Spleen (tissue), 11 donors: ENCODE data around the gene SLC12A6. TPM values are rescaled to one million over a fixed set of nuclear protein-coding genes. Genes with fewer than 3 reads are reported as not detected.

Source experiments
- DNase-seq: peaks from one replicate; pipeline ENCODE4 v3.0.0-alpha.2; 2020
- H3K27ac ChIP-seq, 8 donors: fragments of 200-600 bp; sonication (generic) in 7 of 8; 1 replicate in 4 of 8; 2 replicates in 4 of 8; pipeline versions ENCODE4 v1.5.0 to v1.8.0; 2016 to 2021; ENCODE audit warnings: inconsistent platforms in 4 of 8, mild to moderate bottlenecking in 4 of 8, moderate library complexity in 1 of 8
- H3K27me3 ChIP-seq, 7 donors: fragments of 200-600 bp; sonication (generic) in 6 of 7; replicated peaks in 1 of 7; 1 replicate in 4 of 7; 2 replicates in 3 of 7; pipeline versions ENCODE4 v1.5.0 to v1.8.0; 2016 to 2021; ENCODE audit warnings: inconsistent platforms in 3 of 7, mild to moderate bottlenecking in 1 of 7
- H3K36me3 ChIP-seq, 6 donors: fragments of 200-600 bp; sonication (generic) in 5 of 6; 1 replicate in 4 of 6; 2 replicates in 2 of 6; pipeline versions ENCODE4 v1.5.0 to v1.8.0; 2016 to 2021; ENCODE audit warnings: inconsistent platforms in 2 of 6
- H3K4me1 ChIP-seq, 6 donors: fragments of 200-600 bp; sonication (generic) in 5 of 6; 1 replicate in 3 of 6; 2 replicates in 3 of 6; pipeline versions ENCODE4 v1.5.0 to v1.8.0; 2016 to 2021; ENCODE audit warnings: inconsistent platforms in 3 of 6
- H3K4me3 ChIP-seq, 8 donors: fragments of 200-600 bp; sonication (generic) in 7 of 8; 1 replicate in 4 of 8; 2 replicates in 4 of 8; pipeline versions ENCODE4 v1.5.0 to v1.8.0; 2016 to 2021; ENCODE audit warnings: inconsistent platforms in 4 of 8, mild to moderate bottlenecking in 4 of 8, moderate library complexity in 2 of 8
- H3K9me3 ChIP-seq, 8 donors: fragments of 200-600 bp; sonication (generic) in 7 of 8; 1 replicate in 4 of 8; 2 replicates in 4 of 8; pipeline versions ENCODE4 v1.5.0 to v1.8.0; 2016 to 2021; ENCODE audit warnings: inconsistent platforms in 4 of 8
- POLR2A ChIP-seq, 3 donors: fragments of 450-650 bp; IDR thresholded peaks; one replicate each; pipeline ENCODE4 v1.5.1; 2017; ENCODE audit warnings: antibody characterized with exemption in 3 of 3, mild to moderate bottlenecking in 1 of 3
- POLR2AphosphoS5 ChIP-seq, 3 donors: sonication (generic); formaldehyde crosslinking; IDR thresholded peaks; one replicate each; pipeline ENCODE4 v1.5.1; 2017; ENCODE audit warnings: antibody characterized with exemption in 3 of 3
- WGBS, 5 donors: extraction: QIAGEN DNeasy Blood & Tissue Kit in 3 of 5; methylation state at CpG; one replicate each; pipeline versions ENCODE4 v1.1.5 to v1.1.7; 2013 to 2018; 5-methylcytosine and 5-hydroxymethylcytosine counted together
- intact Hi-C: fragments of 100-400 bp; cut with DNase I; formaldehyde crosslinking; loops from one replicate; pipeline ENCODE4 v1.15.0; 2023; ENCODE audit warnings: low total_unique reads
- polyA plus RNA-seq, 3 donors: library from polyadenylated mRNA; stranded (reverse); fragments of 200-250 nt; gene quantifications; one replicate each; pipeline ENCODE4 v1.2.1, GENCODE V29; 2013
- total RNA-seq, 7 donors: library from RNA; depleted of rRNA in 3 of 7; stranded (reverse); fragments of >200 nt in 3 of 7; fragmentation: NEBNext Ultra II Directional in 4 of 7; extraction: Animal tissue kit (Norgen Biotek cat#: 25700) in 4 of 7; gene quantifications; one replicate each; pipeline versions ENCODE4 v1.1.0 to v1.2.1, GENCODE V29; 2016 to 2021
- TF ChIP-seq, protein P1 (sequence below), 11 experiments: fragments of 200-600 bp in 7 of 11; fragments of 450-650 bp in 4 of 11; sonication (generic) in 4 of 11; IDR thresholded peaks in 8 of 11; conservative IDR thresholded peaks in 3 of 11; 1 replicate in 7 of 11; 2 replicates in 4 of 11; pipeline versions ENCODE4 v1.4.0 to v1.8.0; 2016 to 2021; ENCODE audit warnings: antibody characterized with exemption in 11 of 11, inconsistent platforms in 4 of 11, mild to moderate bottlenecking in 1 of 11
- donor health status: healthy with polysubstance abuse.
- donor health status: DM: no; HTN: no; CAD: no; lungs with moderate emphysema.
- donor health status: DM: no; HTN: no; CAD: no.
- donor health status: Bipolar disorder and iron deficiency.
- donor health status: healthy.
- donor health status: DM: no; HTN: no; CAD: no.
- donor health status: DM: yes; HTN: yes; CAD: no.

SLC12A6 gene
- total and polyA plus RNA-seq, 10 donors = 5.2 to 120 (median 58.3) TPM

GRCh38 chr15:34242331-34242710 lies 95.3 kb downstream of the SLC12A6 start:
- TF ChIP-seq, protein P1, sequence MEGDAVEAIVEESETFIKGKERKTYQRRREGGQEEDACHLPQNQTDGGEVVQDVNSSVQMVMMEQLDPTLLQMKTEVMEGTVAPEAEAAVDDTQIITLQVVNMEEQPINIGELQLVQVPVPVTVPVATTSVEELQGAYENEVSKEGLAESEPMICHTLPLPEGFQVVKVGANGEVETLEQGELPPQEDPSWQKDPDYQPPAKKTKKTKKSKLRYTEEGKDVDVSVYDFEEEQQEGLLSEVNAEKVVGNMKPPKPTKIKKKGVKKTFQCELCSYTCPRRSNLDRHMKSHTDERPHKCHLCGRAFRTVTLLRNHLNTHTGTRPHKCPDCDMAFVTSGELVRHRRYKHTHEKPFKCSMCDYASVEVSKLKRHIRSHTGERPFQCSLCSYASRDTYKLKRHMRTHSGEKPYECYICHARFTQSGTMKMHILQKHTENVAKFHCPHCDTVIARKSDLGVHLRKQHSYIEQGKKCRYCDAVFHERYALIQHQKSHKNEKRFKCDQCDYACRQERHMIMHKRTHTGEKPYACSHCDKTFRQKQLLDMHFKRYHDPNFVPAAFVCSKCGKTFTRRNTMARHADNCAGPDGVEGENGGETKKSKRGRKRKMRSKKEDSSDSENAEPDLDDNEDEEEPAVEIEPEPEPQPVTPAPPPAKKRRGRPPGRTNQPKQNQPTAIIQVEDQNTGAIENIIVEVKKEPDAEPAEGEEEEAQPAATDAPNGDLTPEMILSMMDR (IDR thresholded peaks at IDR 0.05 in 8 of 11, conservative IDR thresholded peaks at IDR 0.05 in 3 of 11) = no peak
- TF ChIP-seq POLR2AphosphoS5 (IDR thresholded peaks at IDR 0.05) (no peak), POLR2A (IDR thresholded peaks at IDR 0.05) (no peak)
- intact Hi-C loops = loop anchor here (10.0 kb wide), 1 partner anchor 342 kb away; the partner anchor contains the start of gene GOLGA8B
- 88 to 93% (median 90%) methylated on average over 4 of the region's 4 CpGs for WGBS, 5 donors
- no peak for DNase-seq
- Histone ChIP-seq H3K36me3 (peaks cover 3 to 99% (median 53%) of the 10 kb centered on the region in 6 donors), H3K27me3 (no peaks in the 10 kb centered on the region), H3K4me1 (no peaks in the 10 kb centered on the region), H3K4me3 (no peak overlapping the region), H3K9me3 (no peaks in the 10 kb centered on the region), H3K27ac (no peak overlapping the region)

GRCh38 chr15:34241376-34242330 lies 95.9 kb downstream of the SLC12A6 start:
- no peak overlapping the region for H3K4me3 ChIP-seq
- TF ChIP-seq POLR2A (IDR thresholded peaks at IDR 0.05) (no peak), POLR2AphosphoS5 (IDR thresholded peaks at IDR 0.05) (no peak)
- TF ChIP-seq, protein P1 (IDR thresholded peaks at IDR 0.05 in 8 of 11, conservative IDR thresholded peaks at IDR 0.05 in 3 of 11) = peak; percentile 57 to 89 (median 79)
- no peaks in the 10 kb centered on the region for H3K4me1 ChIP-seq
- intact Hi-C loops = loop anchor here (10.0 kb wide), 1 partner anchor 343 kb away; the partner anchor contains the start of gene GOLGA8B
- H3K36me3 ChIP-seq = peaks cover 3 to 99% (median 60%) of the 10 kb centered on the region in 6 donors
- no peak overlapping the region for H3K27ac ChIP-seq
- WGBS, 5 donors = 52 to 81% (median 69%) methylated on average over 1 of the region's 1 CpG
- no peaks in the 10 kb centered on the region for H3K27me3 ChIP-seq
- no peaks in the 10 kb centered on the region for H3K9me3 ChIP-seq
- DNase-seq = no peak

DNA sequence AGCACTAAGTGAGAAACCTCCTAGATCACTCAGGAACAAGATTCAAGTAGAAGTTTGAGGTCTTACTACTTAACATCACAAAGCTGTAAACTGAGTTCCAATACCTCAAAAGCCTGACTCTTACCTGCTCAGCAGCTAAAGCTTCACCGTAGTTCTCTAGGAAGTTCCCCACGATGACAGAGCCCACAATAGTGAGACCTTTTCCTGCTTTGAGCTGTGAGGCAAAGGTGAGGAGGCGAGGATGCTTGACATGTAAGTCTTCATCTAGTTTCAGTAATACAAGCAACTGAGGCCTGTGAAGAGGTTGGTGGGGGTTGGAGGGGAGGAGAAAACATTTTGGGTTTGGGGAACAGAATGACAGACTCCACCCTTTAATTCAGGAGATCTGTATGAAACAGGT lies 97.0 kb downstream of the SLC12A6 start:
- WGBS, 5 donors = 68 to 90% (median 84%) methylated on average over 3 of the region's 3 CpGs

More for the DNA sequence above, 97.0 kb downstream of the SLC12A6 start:
- no peaks in the 10 kb centered on the region for H3K9me3 ChIP-seq
- no peak for TF ChIP-seq POLR2AphosphoS5 (IDR thresholded peaks at IDR 0.05)
- TF ChIP-seq, protein P1 (IDR thresholded peaks at IDR 0.05 in 8 of 11, conservative IDR thresholded peaks at IDR 0.05 in 3 of 11) = no peak
- no peak for TF ChIP-seq POLR2A (IDR thresholded peaks at IDR 0.05)
- peaks cover 5 to 100% (median 71%) of the 10 kb centered on the region in 6 donors for H3K36me3 ChIP-seq
- H3K4me1 ChIP-seq = no peaks in the 10 kb centered on the region
- H3K27ac ChIP-seq = no peak overlapping the region
- no peak for DNase-seq
- intact Hi-C loops = loop anchor here (10.0 kb wide), 1 partner anchor 344 kb away; the partner anchor contains the start of gene GOLGA8B
- H3K27me3 ChIP-seq = no peaks in the 10 kb centered on the region
- H3K4me3 ChIP-seq = no peak overlapping the region
